ENCODE measurements around the gene CSTPP1. TPM values are rescaled to one million over a fixed set of nuclear protein-coding genes. Genes with fewer than 3 reads are reported as not detected.

CSTPP1 gene
- total RNA-seq, 4 donors from 2014 or later, result 47.5 to 87.6 (median 57.7) TPM

- WGBS, 2 donors, result 45% methylated on average over 3 of the region's 3 CpGs
- no peak overlapping the region for H3K4me3 ChIP-seq (ENCODE audit: low read depth, poor library complexity, severe bottlenecking)
- TF ChIP-seq, protein P1, sequence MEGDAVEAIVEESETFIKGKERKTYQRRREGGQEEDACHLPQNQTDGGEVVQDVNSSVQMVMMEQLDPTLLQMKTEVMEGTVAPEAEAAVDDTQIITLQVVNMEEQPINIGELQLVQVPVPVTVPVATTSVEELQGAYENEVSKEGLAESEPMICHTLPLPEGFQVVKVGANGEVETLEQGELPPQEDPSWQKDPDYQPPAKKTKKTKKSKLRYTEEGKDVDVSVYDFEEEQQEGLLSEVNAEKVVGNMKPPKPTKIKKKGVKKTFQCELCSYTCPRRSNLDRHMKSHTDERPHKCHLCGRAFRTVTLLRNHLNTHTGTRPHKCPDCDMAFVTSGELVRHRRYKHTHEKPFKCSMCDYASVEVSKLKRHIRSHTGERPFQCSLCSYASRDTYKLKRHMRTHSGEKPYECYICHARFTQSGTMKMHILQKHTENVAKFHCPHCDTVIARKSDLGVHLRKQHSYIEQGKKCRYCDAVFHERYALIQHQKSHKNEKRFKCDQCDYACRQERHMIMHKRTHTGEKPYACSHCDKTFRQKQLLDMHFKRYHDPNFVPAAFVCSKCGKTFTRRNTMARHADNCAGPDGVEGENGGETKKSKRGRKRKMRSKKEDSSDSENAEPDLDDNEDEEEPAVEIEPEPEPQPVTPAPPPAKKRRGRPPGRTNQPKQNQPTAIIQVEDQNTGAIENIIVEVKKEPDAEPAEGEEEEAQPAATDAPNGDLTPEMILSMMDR (IDR thresholded peaks at IDR 0.05), result no peak
- TF ChIP-seq POLR2A (IDR thresholded peaks at IDR 0.05), result no peak
- DNase-seq (ENCODE audit: low spot score in 2 of 2), result no peak
- intact Hi-C loops (cut with DNase I; ENCODE audit: low total_unique reads), result no loop called here
Observed at GRCh38 chr11:47003180-47003877, 66.8 kb downstream of the CSTPP1 start.

GRCh38 chr11:47004595-47005033 is 68.1 kb downstream of the CSTPP1 start:
- intact Hi-C loops (cut with DNase I; ENCODE audit: low total_unique reads), result no loop called here
- no peak for TF ChIP-seq POLR2A (IDR thresholded peaks at IDR 0.05)
- TF ChIP-seq, protein P1 (IDR thresholded peaks at IDR 0.05), result no peak
- peak; percentile 87 to 90 for DNase-seq (ENCODE audit: low spot score in 2 of 2)

GRCh38 chr11:47005441-47005840 is 68.9 kb downstream of the CSTPP1 start:
- no peak overlapping the region for H3K4me3 ChIP-seq (ENCODE audit: low read depth, poor library complexity, severe bottlenecking)
- no peak for TF ChIP-seq POLR2A (IDR thresholded peaks at IDR 0.05)
- TF ChIP-seq, protein P1 (IDR thresholded peaks at IDR 0.05), result no peak
- intact Hi-C loops (cut with DNase I; ENCODE audit: low total_unique reads), result no loop called here
- DNase-seq (ENCODE audit: low spot score in 2 of 2), result no peak

More at GRCh38 chr11:47004595-47005033, 68.1 kb downstream of the CSTPP1 start:
- H3K4me3 ChIP-seq (ENCODE audit: low read depth, poor library complexity, severe bottlenecking), result no peak overlapping the region

DNA sequence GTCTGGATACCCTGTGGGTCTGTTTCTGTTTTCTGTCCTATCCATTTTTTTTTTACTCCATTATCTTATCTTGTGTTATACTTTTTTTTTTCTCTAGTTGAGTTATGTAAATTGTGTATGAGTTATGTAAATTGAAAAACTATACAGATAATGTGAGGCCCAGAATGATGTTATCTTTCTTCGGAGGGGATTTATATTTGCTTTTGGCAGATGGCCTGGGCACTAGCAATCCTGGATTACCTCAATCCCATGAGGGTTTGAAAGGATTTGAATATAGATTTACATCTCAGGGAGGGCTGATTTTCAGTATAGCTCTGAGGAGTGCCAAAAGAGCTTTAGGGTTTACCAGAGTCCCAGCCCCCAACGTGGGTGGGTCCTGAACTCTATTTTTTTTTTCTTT is 71.0 kb downstream of the CSTPP1 start:
- intact Hi-C loops (cut with DNase I; ENCODE audit: low total_unique reads), result no loop called here
- no peak for TF ChIP-seq POLR2A (IDR thresholded peaks at IDR 0.05)
- TF ChIP-seq, protein P1 (IDR thresholded peaks at IDR 0.05), result no peak
- WGBS, 2 donors, result 52 to 57% methylated on average over 2 of the region's 2 CpGs

GRCh38 chr11:47010179-47010578 is 73.6 kb downstream of the CSTPP1 start:
- no peak overlapping the region for H3K4me3 ChIP-seq (ENCODE audit: low read depth, poor library complexity, severe bottlenecking)
- no peak for DNase-seq (ENCODE audit: low spot score in 2 of 2)
- 72 to 77% methylated on average over 4 of the region's 4 CpGs for WGBS, 2 donors
- TF ChIP-seq POLR2A (IDR thresholded peaks at IDR 0.05), result no peak
- TF ChIP-seq, protein P1 (IDR thresholded peaks at IDR 0.05), result no peak
- intact Hi-C loops (cut with DNase I; ENCODE audit: low total_unique reads), result no loop called here

More for the DNA sequence above, 71.0 kb downstream of the CSTPP1 start:
- no peak overlapping the region for H3K4me3 ChIP-seq (ENCODE audit: low read depth, poor library complexity, severe bottlenecking)
- DNase-seq (ENCODE audit: low spot score in 2 of 2), result no peak

GRCh38 chr11:47014097-47014496 is 77.5 kb downstream of the CSTPP1 start:
- H3K4me3 ChIP-seq (ENCODE audit: low read depth, poor library complexity, severe bottlenecking), result no peak overlapping the region
- WGBS, 2 donors, result 97% methylated on average over 3 of the region's 3 CpGs
- DNase-seq (ENCODE audit: low spot score in 2 of 2), result no peak
- intact Hi-C loops (cut with DNase I; ENCODE audit: low total_unique reads), result no loop called here
- no peak for TF ChIP-seq POLR2A (IDR thresholded peaks at IDR 0.05)
- TF ChIP-seq, protein P1 (IDR thresholded peaks at IDR 0.05), result no peak

Data from lower leg skin (tissue), 4 donors.